ENCODE results near the gene TRIP4.

Gene TRIP4

DNA sequence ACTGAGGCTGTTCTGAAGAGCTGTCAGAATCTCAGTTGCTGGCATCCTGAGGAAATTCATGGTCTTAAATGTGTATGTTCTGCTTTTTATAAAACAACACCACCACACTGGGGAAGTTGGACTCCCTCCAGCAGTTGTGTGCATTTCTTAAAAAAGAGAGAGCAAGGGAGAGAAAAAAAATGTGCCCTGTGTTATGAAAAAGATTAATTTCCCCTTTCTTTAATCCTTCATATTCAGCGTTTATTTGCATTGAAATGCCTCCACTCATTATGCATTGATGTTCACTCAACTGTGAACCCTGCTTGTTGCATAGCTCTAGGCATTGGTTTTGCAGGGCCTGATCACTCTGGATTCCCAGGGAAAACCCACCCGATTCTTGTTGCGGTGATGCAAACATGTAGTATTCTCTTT is 68.3 kb downstream of the TRIP4 start:
- no peak for DNase-seq (ENCODE audit: low spot score)
- TF ChIP-seq, protein P1, sequence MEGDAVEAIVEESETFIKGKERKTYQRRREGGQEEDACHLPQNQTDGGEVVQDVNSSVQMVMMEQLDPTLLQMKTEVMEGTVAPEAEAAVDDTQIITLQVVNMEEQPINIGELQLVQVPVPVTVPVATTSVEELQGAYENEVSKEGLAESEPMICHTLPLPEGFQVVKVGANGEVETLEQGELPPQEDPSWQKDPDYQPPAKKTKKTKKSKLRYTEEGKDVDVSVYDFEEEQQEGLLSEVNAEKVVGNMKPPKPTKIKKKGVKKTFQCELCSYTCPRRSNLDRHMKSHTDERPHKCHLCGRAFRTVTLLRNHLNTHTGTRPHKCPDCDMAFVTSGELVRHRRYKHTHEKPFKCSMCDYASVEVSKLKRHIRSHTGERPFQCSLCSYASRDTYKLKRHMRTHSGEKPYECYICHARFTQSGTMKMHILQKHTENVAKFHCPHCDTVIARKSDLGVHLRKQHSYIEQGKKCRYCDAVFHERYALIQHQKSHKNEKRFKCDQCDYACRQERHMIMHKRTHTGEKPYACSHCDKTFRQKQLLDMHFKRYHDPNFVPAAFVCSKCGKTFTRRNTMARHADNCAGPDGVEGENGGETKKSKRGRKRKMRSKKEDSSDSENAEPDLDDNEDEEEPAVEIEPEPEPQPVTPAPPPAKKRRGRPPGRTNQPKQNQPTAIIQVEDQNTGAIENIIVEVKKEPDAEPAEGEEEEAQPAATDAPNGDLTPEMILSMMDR (conservative IDR thresholded peaks at IDR 0.05; ENCODE audit: low read depth): no peak
- ChIA-PET CTCF (no interaction called here), POLR2A (ENCODE audit: low non-redundant PET) (no interaction called here)
- H3K27ac ChIP-seq: no peak overlapping the region

DNA sequence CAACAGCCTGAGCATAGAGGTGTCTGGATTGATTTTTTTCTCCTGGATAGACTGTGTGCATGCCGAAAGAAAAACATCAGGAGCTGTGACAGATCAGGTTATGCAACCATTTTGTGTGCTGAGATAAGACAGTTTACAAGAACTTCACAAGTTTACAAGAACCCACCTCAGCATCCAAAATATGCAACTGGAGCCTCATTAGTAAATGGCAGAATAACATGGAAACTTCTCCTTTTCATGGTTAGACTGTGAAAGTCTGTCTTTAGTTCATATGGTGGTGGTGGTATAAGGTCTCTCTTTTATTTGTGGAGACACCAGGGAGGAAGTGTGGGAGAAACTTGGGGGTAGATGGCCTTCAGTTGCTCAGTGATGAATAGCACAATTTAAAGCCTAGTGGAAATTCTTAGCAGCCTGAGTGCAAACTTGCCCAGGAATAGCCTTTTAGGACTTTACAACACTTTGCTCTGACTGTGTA is 69.0 kb downstream of the TRIP4 start:
- no peak overlapping the region for H3K27ac ChIP-seq
- DNase-seq (ENCODE audit: low spot score): no peak
- CTCF ChIA-PET: no interaction called here
- TF ChIP-seq, protein P1 (conservative IDR thresholded peaks at IDR 0.05; ENCODE audit: low read depth): no peak
- POLR2A ChIA-PET (ENCODE audit: low non-redundant PET): no interaction called here

DNA sequence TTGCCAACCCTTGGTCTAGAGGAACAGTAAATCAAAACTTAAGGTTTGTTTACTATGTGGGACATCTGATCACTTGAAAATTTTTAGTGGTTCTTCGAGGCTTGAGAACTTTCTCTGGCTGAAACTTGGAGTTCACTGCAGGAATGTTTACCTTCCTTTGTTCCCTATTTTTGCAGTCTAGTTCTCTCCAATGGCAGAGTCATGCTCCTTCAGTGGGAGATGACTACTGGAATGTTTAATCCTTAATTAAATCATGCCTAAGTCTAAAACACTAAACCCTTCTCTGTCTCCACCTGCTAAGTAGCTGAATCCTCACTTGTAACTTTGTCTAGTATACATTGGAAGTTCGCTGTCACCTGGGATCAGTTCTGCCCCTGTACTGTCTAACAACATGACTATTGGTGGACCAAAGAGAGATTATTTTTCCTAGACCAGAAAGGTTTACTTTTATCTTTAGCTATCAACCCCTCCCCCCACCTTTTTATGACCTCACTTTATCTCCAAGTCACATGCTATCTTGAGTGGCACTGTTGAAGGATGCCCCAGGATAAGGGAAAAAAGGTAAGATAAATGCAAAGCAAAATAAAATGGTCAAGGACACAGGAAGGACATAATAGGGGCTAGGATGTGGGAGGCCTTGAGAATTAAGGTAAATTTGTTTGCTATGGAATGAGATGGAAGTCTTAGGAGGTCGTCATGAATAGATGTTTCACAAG is 71.6 kb downstream of the TRIP4 start:
- TF ChIP-seq, protein P1 (conservative IDR thresholded peaks at IDR 0.05; ENCODE audit: low read depth): no peak
- H3K27ac ChIP-seq: no peak overlapping the region
- no peak for DNase-seq (ENCODE audit: low spot score)
- ChIA-PET POLR2A (ENCODE audit: low non-redundant PET) (interaction anchor here (0.6 kb wide), 1 partner anchor 16 kb away, joined by 4 read pairs; no protein-coding TSS in a partner anchor), CTCF (interaction anchor here (0.5 to 1.2 kb wide), 3 partner anchors 9 to 99 kb away, joined by 3 read pairs; no protein-coding TSS in a partner anchor)

DNA sequence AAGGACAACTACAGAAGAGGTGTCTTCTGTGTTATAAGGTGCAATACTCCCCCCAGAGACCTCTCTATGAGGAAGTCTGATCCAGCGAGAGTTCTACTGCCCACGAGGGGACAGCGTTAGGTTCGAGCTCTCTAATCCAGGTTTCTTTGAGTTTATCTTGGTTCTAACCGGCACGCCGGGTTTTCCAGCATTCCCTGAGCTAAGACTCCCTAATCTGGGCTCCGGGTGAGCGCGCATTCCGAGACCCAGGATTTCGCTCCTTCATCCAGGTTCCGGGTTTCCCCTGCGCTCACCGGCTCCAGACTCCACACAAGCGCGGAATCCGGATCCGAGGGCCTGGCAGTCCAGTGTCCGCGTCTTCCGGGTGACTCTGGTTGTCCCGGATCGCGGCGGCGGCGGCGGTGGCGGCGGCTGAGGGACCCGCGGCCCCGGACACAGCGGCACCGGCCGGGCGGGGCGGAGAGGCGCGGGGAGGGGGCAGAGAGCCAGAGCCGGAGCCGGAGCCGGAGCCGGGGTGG is 72.6 kb downstream of the TRIP4 start, which contains the start of gene ZNF609:
Gene ZNF609 (plus strand): TSS at position 373 of the 518 bp plus-strand sequence. CDS start 38,842 bp downstream, outside the sequence.
- H3K27ac ChIP-seq: peak within 1 kb of the TSS; percentile 95
- POLR2A ChIA-PET (ENCODE audit: low non-redundant PET): no interaction called here
- TF ChIP-seq, protein P1 (conservative IDR thresholded peaks at IDR 0.05; ENCODE audit: low read depth): no peak
- CTCF ChIA-PET: interaction anchor here (0.6 to 1.2 kb wide), 4 partner anchors 10 to 388 kb away, joined by 3 to 5 read pairs (median 3); no protein-coding TSS in a partner anchor
- peak; percentile 98 for DNase-seq (ENCODE audit: low spot score)

DNA sequence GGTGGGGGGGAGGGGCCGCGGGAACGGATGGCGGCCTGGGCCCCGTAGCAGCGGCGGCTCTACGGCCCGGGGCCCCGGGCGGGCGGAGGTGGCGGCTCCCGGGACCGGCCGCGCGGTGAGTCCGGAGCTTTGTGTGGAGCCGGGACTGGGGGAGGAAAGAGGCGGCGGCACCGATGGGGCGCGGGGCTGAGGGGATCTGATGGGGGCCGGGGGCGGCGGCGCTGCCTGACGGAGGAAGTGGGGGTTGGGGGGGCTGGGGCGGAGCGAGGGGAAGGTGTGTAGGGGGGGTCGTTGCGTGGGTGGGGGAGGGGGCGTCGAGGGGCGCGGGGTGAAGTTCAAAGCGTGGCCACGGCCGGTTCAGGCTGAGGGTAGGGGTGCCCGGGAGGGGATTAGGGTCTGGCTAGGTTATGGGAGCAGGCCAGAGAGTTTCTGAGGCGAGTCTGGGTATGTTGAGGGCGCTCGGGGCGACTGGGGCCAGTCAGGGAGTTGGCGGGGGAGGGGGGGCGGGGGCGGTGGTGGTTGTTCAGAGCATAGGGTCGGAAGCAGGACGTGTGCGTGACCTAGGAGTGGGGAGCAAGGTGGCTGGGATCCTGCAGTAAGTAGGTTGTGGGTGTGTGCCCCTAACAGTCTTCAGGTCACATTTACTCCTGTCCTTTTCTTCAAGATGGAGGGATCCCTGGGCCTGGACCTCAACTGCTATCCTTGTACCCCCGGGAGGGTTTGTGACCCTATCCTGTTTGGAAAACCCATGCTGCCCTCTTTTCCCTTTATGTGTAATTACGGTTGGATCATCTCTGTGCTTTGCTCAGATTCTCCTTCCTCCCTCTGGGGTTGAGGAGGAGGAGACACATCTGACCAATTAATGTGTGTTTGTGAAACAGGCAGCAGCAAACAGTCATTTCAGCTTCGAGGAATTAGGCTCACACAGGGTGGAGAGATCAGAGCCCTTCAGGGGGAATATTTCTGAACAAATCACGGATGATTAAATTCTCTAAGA is 73.4 kb downstream of the TRIP4 start:
- CTCF ChIA-PET: interaction anchor here (0.6 to 0.7 kb wide), 3 partner anchors 16 to 387 kb away, joined by 3 to 5 read pairs (median 3); no protein-coding TSS in a partner anchor
- peak overlapping the region; percentile 95 for H3K27ac ChIP-seq
- POLR2A ChIA-PET (ENCODE audit: low non-redundant PET): no interaction called here
- peak; percentile 83 for DNase-seq (ENCODE audit: low spot score)
- TF ChIP-seq, protein P1 (conservative IDR thresholded peaks at IDR 0.05; ENCODE audit: low read depth): no peak

DNA sequence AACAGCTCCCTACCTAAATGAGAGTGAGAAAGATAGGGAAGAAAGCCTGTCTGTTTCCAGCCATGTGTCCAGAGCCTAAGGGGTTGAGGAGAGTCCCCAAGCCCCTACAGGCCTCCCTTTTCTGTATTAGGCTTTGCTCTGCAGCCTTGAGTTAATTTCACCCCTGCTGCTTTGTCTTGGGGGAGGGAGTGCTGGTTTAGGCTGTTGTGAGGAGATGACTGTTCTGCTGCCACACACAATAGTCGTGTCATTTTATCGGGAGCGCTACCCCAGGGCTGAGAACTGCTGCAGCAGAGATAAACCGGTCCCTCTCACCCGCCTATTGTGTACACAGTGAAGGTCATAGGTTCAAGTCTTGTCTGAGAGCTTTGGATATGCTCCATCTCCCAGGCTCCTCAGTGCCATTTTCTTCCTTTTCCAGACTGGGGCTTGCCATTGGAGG is 74.1 kb downstream of the TRIP4 start:
- TF ChIP-seq, protein P1 (conservative IDR thresholded peaks at IDR 0.05; ENCODE audit: low read depth): no peak
- CTCF ChIA-PET: interaction anchor here (0.7 kb wide), 1 partner anchor 15 kb away, joined by 3 read pairs; no protein-coding TSS in a partner anchor
- POLR2A ChIA-PET (ENCODE audit: low non-redundant PET): no interaction called here
- DNase-seq (ENCODE audit: low spot score): no peak
- peak overlapping the region; percentile 95 for H3K27ac ChIP-seq

Data from RWPE1 (cell line).